Skeletal muscle satellite cell (primary cell): ENCODE results near the gene GNPAT.

ENCODE experiments used
- H3K27me3 ChIP-seq: 2 replicates; pipeline ENCODE4 v1.7.0; 2013; ENCODE audit warnings: low read length; ENCODE audit not compliant: control insufficient read depth, insufficient read depth
- H3K36me3 ChIP-seq: 2 replicates; pipeline ENCODE4 v1.7.0; 2013; ENCODE audit warnings: mild to moderate bottlenecking, control low read depth, low read length; ENCODE audit not compliant: insufficient read depth
- H3K4me1 ChIP-seq: 2 replicates; pipeline ENCODE4 v1.7.0; 2013; ENCODE audit warnings: low read length; ENCODE audit not compliant: control insufficient read depth, insufficient read depth
- H3K4me2 ChIP-seq: 2 replicates; pipeline ENCODE4 v1.7.0; 2013; ENCODE audit warnings: mild to moderate bottlenecking, low read length
- H3K4me3 ChIP-seq: 2 replicates; pipeline ENCODE4 v1.7.0; 2013; ENCODE audit warnings: low read length
- H3K9ac ChIP-seq: 2 replicates; pipeline ENCODE4 v1.7.0; 2013; ENCODE audit warnings: mild to moderate bottlenecking, low read depth, low read length, moderate library complexity
- H3K9me3 ChIP-seq: replicated peaks from 2 replicates; pipeline ENCODE4 v1.7.0; 2013; ENCODE audit warnings: mild to moderate bottlenecking, control low read depth, low read length

Gene GNPAT

DNA sequence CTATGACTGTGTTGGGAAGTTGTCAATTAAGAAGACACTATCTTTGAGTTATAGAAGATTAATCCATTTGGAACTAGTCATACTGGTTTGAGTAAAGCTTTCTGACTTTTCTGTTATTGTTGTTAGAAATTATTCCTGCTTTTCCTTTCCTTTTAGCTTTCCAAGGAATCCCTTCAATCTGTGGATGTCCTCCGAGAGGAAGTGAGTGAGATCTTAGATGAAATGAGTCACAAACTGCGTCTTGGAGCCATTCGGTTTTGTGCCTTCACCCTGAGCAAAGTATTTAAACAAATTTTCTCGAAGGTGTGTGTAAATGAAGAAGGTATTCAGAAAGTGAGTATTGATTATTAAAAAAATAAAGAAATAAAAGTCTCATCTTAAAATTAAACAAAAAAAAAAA is 19.3 kb downstream of the GNPAT start:
- Histone ChIP-seq H3K9ac (no peak overlapping the region), H3K27me3 (no peaks in the 10 kb centered on the region), H3K9me3 (peaks cover 19% of the 10 kb centered on the region), H3K4me1 (no peaks in the 10 kb centered on the region), H3K4me2 (no peak overlapping the region), H3K4me3 (no peak overlapping the region), H3K36me3 (peaks cover 71% of the 10 kb centered on the region)

DNA sequence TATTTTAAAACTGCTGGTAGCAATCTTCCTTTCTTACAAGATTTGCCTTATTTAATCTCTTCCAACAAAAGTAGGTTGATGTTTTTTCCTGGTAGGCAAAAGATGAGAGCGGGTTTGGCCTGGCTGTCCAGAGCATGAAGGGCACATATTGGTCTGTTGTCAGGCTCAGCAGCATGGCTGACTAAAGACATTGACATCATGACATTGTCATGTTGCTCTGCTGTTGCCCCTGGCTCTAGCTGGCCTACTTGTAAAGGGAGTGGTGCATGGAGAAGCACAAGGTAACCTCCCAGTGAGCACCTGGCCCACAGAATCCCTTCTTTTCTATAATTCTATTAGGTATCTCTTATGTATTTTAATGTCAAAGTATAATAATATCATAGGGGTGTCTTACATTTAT is 23.6 kb downstream of the GNPAT start:
- Histone ChIP-seq H3K9me3 (peaks cover 5% of the 10 kb centered on the region), H3K36me3 (peaks cover 79% of the 10 kb centered on the region), H3K9ac (no peak overlapping the region), H3K4me3 (no peak overlapping the region), H3K4me1 (no peaks in the 10 kb centered on the region), H3K4me2 (no peak overlapping the region), H3K27me3 (no peaks in the 10 kb centered on the region)

DNA sequence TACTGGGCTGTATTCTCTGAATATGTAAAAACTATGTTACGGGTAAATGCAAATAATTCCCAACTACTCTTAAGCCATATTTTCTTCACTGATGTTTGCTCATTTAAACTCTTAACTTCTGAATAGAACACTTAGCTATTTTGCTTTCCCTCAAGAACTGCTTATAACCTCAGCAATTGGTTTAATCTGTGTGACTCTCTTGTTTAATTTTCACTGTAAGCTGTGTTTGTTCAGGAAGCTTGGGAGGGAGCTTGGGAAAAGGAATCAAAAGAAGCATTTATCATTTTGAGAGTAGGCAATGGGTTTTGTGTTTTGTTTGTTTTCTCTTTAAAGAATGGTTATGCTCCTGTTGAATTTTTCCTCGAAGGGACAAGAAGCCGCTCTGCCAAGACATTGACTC is 24.4 kb downstream of the GNPAT start:
- Histone ChIP-seq H3K4me1 (no peaks in the 10 kb centered on the region), H3K9me3 (no peaks in the 10 kb centered on the region), H3K27me3 (no peaks in the 10 kb centered on the region), H3K4me2 (no peak overlapping the region), H3K4me3 (no peak overlapping the region), H3K9ac (no peak overlapping the region), H3K36me3 (peaks cover 78% of the 10 kb centered on the region)

DNA sequence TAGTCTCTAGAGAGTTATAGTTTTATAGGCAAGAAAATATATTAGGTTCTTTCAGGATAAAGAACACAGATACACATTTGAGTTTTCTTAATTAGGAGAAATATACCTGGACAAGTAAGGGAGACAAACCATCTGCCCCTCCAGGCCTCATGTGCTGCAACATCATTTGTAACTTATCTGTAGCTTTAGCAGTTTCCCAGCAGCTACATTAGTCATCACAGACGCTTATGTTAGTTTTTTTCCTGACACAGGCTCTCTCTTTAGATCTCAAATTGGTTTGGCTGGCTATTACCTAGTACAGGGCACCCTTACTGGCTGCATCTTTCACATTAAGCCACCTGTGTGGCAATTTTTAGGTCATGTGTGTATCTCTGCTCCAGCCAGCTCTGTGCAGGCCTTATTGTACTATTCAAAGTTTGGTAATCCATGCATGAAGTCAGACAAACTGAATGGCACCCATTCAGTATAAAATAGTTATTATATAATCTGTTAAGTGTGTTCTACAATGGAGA is 25.9 kb downstream of the GNPAT start:
- Histone ChIP-seq H3K9me3 (no peaks in the 10 kb centered on the region), H3K27me3 (no peaks in the 10 kb centered on the region), H3K4me3 (no peak overlapping the region), H3K9ac (no peak overlapping the region), H3K4me2 (no peak overlapping the region), H3K36me3 (peaks cover 76% of the 10 kb centered on the region), H3K4me1 (no peaks in the 10 kb centered on the region)

DNA sequence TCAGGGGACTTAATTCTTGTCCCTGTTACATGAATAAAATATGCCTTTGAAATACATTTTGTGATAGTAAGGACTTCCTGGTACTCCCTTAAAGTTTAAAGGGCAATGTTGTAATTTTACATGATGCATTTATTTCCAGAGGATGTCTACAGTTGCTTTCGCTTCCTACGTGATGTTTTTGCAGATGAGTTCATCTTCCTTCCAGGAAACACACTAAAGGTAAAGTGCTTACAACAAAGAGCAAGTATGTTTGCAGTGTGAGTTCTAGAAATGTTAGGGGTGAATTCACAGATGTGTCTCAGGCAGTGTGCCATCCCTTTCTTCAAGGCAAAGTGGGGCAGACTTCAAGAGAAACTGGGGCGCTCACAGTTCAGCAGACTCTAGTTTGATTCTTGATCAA is 31.2 kb downstream of the GNPAT start:
- no peaks in the 10 kb centered on the region for H3K27me3 ChIP-seq
- no peak overlapping the region for H3K9ac ChIP-seq
- H3K36me3 ChIP-seq = peaks cover 68% of the 10 kb centered on the region
- H3K4me3 ChIP-seq = no peak overlapping the region
- no peaks in the 10 kb centered on the region for H3K4me1 ChIP-seq
- H3K9me3 ChIP-seq = no peaks in the 10 kb centered on the region
- H3K4me2 ChIP-seq = no peak overlapping the region

DNA sequence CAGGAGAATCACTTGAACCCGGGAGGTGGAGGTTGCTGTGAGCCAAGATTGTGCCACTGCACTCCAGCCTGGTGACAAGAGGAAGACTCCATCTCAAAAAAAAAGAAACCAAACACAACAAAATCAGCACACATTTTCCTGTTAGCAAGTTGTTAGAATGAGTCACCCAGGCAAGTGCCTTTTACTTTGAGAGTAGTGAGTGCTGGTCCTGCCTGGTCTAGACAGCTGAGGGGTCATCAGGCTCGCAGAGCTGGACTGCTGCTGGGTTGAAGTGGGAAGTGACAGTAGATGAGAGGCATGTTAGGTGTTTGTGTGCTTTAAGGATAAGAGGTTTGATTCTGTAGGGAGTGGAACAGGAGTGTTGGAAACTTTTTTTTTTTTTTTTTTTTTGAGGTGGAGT is 31.9 kb downstream of the GNPAT start:
- Histone ChIP-seq H3K4me1 (no peaks in the 10 kb centered on the region), H3K27me3 (no peaks in the 10 kb centered on the region), H3K36me3 (peaks cover 63% of the 10 kb centered on the region), H3K4me3 (no peak overlapping the region), H3K4me2 (no peak overlapping the region), H3K9ac (no peak overlapping the region), H3K9me3 (no peaks in the 10 kb centered on the region)

DNA sequence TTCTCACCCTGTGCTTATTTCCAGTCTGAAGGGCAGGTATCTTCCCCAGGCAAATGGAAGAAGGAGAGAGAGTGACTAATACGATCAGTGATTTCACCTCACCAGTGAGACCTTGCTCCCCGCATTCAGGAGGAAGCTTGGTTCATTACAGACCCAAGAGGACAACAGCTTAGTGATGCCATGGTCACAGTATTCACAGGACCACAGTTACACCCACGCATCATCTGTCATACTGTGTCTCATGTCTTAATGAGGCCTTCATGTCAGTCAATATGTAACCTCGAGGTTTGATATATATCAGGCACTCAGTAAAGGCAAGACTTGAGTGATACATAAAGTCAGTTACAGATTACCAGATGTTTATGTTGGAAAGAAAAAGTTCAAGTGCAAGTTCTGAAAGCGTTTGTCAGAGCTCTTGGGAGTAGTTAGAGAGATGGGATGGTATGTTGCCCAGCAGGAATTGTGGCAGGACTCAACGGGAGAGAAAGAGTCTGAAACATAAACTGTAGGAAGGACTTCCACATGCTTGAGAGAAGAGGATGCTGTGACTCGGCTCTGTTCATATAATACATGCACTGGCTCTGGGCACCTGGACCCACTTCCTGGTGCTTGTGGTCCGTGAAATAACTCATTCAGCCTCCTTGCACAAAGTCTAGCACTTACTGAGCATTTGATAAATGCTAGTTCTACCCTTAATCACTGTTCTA is 33.3 kb downstream of the GNPAT start:
- H3K4me1 ChIP-seq = peaks cover 6% of the 10 kb centered on the region
- peaks cover 57% of the 10 kb centered on the region for H3K36me3 ChIP-seq

DNA sequence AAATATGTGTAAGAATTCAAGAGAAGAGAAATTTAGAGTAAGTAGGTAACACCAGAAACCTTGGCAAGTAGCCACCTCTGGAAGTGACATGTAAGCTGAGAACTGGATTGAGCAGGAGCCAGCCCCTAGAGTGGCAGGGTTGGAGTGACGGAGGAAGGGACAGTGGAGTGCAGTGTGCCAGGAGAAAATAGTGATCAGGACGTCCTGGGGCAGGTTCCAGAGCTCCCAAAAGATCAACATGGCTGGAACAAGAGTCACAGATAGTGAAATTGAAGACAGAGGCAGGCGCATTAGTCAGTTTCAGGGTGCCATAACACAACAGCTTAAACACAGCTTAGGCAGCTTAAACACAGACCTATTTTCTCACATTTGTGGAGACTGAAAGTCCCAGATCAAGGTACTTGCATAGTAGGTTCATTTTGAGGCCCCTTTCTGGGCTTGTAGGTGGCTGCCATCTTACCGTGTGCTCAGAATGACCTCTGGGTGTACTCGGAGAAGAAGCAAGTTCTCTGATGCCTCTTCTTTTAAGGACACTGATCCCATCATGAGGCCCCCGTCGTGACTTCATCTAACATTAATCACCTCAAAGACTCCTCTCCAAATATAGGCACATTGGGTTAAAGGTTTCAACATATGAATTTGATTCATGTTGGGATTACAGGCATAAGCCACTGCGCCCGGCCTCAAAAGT is 37.2 kb downstream of the GNPAT start:
- Histone ChIP-seq H3K9ac (no peak overlapping the region), H3K4me3 (no peak overlapping the region), H3K4me2 (no peak overlapping the region), H3K27me3 (no peaks in the 10 kb centered on the region), H3K4me1 (peaks cover 6% of the 10 kb centered on the region), H3K9me3 (no peaks in the 10 kb centered on the region), H3K36me3 (peaks cover 35% of the 10 kb centered on the region)

More for the DNA sequence above, 33.3 kb downstream of the GNPAT start:
- Histone ChIP-seq H3K9me3 (no peaks in the 10 kb centered on the region), H3K27me3 (no peaks in the 10 kb centered on the region), H3K4me3 (no peak overlapping the region), H3K4me2 (no peak overlapping the region), H3K9ac (no peak overlapping the region)

DNA sequence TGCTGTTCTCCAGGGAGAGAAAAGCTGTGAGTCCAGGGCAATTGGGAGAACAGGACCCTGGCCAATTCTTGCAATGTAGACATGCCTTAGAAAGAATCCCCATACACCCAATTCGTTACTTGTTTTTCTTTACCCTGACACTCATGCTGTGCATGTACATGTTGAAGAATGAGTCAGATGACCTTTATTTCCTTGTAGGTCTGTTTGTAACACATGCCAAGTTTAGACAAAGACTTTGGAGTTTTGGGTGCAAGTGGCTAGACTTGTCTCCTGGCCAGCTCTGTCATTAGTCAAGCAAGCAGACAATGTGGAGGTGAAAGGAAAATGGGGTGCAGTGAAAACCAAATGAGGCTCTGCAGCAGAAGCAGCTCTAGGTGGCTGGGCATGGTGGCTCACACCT is 38.1 kb downstream of the GNPAT start:
- H3K9ac ChIP-seq = no peak overlapping the region
- H3K4me1 ChIP-seq = peaks cover 6% of the 10 kb centered on the region
- no peak overlapping the region for H3K4me3 ChIP-seq
- H3K9me3 ChIP-seq = no peaks in the 10 kb centered on the region
- H3K36me3 ChIP-seq = peaks cover 29% of the 10 kb centered on the region
- no peaks in the 10 kb centered on the region for H3K27me3 ChIP-seq
- H3K4me2 ChIP-seq = no peak overlapping the region

DNA sequence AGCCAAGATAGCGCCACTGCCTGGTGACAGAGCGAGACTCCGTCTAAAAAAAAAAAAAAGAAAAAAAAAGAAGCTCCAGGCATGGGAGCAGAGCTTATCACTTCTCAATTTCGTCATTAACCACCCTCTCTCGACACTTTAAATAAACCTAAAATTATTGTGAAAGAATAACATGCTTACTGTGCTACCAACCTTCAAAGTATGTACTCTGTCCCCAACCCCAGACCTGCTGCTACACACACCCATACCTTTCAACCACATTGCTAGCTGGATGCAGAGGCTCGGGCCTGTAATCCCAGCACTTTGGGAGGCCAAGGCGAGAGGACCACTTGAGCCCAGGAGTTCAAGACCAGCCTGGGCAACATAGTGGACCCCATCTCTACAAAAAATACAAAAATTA is 38.7 kb downstream of the GNPAT start:
- H3K36me3 ChIP-seq = peaks cover 23% of the 10 kb centered on the region
- no peaks in the 10 kb centered on the region for H3K9me3 ChIP-seq
- H3K4me2 ChIP-seq = no peak overlapping the region
- no peaks in the 10 kb centered on the region for H3K27me3 ChIP-seq
- no peak overlapping the region for H3K4me3 ChIP-seq
- peaks cover 6% of the 10 kb centered on the region for H3K4me1 ChIP-seq
- H3K9ac ChIP-seq = no peak overlapping the region

DNA sequence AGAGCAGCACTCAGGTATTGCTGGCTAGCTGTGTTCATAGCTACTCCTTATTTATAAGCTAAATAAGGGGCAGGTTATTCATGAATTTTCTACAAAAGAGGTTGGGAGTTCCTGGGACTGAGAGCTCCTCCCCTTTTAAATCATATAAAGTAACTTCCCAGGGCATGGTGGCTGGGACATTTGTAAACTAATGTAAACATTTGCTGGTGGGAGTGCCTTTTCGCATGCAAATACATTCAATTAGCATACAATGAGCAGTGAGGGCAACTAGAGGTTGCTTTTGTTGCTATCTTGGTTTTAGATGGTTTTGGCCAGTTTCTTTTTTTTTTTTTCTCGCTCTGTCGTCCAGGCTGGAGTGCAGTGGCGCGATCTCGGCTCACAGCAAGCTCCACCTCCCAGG is 43.4 kb downstream of the GNPAT start:
- no peak overlapping the region for H3K4me3 ChIP-seq
- H3K9me3 ChIP-seq = no peaks in the 10 kb centered on the region
- H3K4me2 ChIP-seq = no peak overlapping the region
- H3K9ac ChIP-seq = no peak overlapping the region
- H3K4me1 ChIP-seq = no peaks in the 10 kb centered on the region
- no peaks in the 10 kb centered on the region for H3K36me3 ChIP-seq
- H3K27me3 ChIP-seq = no peaks in the 10 kb centered on the region

DNA sequence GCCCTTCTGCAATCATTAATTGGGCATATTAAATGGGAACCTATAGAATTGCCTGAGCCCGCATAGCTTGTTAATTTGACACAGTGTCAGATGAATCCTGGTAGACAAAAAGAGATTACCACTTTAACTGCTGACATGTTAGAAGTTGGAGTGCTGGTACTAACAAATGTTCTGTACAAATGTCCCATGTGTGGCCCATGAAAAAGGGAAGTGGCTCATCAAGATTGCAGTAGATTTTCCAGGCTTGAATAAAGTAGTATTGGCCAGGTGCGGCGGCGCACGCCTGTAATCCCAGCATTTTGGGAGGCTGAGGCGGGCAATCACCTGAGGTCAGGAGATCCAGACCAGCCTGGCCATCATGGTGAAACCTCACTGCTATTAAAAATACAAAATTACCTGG is 45.6 kb downstream of the GNPAT start:
- H3K36me3 ChIP-seq = no peaks in the 10 kb centered on the region
- no peaks in the 10 kb centered on the region for H3K9me3 ChIP-seq
- H3K27me3 ChIP-seq = no peaks in the 10 kb centered on the region
- no peaks in the 10 kb centered on the region for H3K4me1 ChIP-seq
- H3K4me3 ChIP-seq = no peak overlapping the region
- no peak overlapping the region for H3K9ac ChIP-seq
- H3K4me2 ChIP-seq = no peak overlapping the region
